Measurements from ENCODE around the gene VEGFA. TPM values are rescaled to one million over a fixed set of nuclear protein-coding genes. Genes with fewer than 3 reads are reported as not detected.

Gene VEGFA
- total RNA-seq, 1 donor from 2014 or later = 242 TPM

GRCh38 chr6:43823879-43824702, 54.1 kb downstream of the VEGFA start:
- DNase-seq (ENCODE audit: missing footprints) (no peak), ATAC-seq (peak; percentile 5)
- intact Hi-C loops (cut with DNase I) = no loop called here

GRCh38 chr6:43824703-43825064, 54.7 kb downstream of the VEGFA start:
- ATAC-seq (no peak), DNase-seq (ENCODE audit: missing footprints) (no peak)
- intact Hi-C loops (cut with DNase I) = no loop called here

GRCh38 chr6:43825187-43826115, 55.4 kb downstream of the VEGFA start:
- no peak for DNase-seq (ENCODE audit: missing footprints)
- intact Hi-C loops (cut with DNase I) = no loop called here
- no peak for ATAC-seq

GRCh38 chr6:43826730-43827129, 56.7 kb downstream of the VEGFA start:
- intact Hi-C loops (cut with DNase I) = no loop called here
- no peak for ATAC-seq

GRCh38 chr6:43827898-43828297, 57.9 kb downstream of the VEGFA start:
- intact Hi-C loops (cut with DNase I) = no loop called here
- DNase-seq (ENCODE audit: missing footprints) (no peak), ATAC-seq (no peak)

More at GRCh38 chr6:43826730-43827129, 56.7 kb downstream of the VEGFA start:
- no peak for DNase-seq (ENCODE audit: missing footprints)

- intact Hi-C loops (cut with DNase I) = no loop called here
- DNase-seq (ENCODE audit: missing footprints) = no peak
- ATAC-seq = no peak
Measured at GRCh38 chr6:43828711-43829110, 58.7 kb downstream of the VEGFA start.

GRCh38 chr6:43829470-43829869, 59.5 kb downstream of the VEGFA start:
- intact Hi-C loops (cut with DNase I) = no loop called here
- no peak for DNase-seq (ENCODE audit: missing footprints)
- ATAC-seq = no peak

- ATAC-seq (no peak), DNase-seq (ENCODE audit: missing footprints) (no peak)
- intact Hi-C loops (cut with DNase I) = no loop called here
Measured at GRCh38 chr6:43830775-43831174, 60.8 kb downstream of the VEGFA start.

- no peak for DNase-seq (ENCODE audit: missing footprints)
- ATAC-seq = no peak
- intact Hi-C loops (cut with DNase I) = no loop called here
Measured at GRCh38 chr6:43831191-43831590, 61.2 kb downstream of the VEGFA start.

GRCh38 chr6:43833223-43833995, 63.4 kb downstream of the VEGFA start:
- ATAC-seq (no peak), DNase-seq (ENCODE audit: missing footprints) (no peak)
- intact Hi-C loops (cut with DNase I) = no loop called here

GRCh38 chr6:43833996-43834390, 64.0 kb downstream of the VEGFA start:
- intact Hi-C loops (cut with DNase I) = no loop called here
- ATAC-seq (no peak), DNase-seq (ENCODE audit: missing footprints) (no peak)

- intact Hi-C loops (cut with DNase I) = no loop called here
- ATAC-seq (no peak), DNase-seq (ENCODE audit: missing footprints) (no peak)
Measured at GRCh38 chr6:43834528-43835155, 64.6 kb downstream of the VEGFA start.

- intact Hi-C loops (cut with DNase I) = no loop called here
- ATAC-seq (no peak), DNase-seq (ENCODE audit: missing footprints) (no peak)
Measured at GRCh38 chr6:43835872-43836419, 65.9 kb downstream of the VEGFA start.

Other genes starting within 250 kb of the VEGFA start
- 11.7 TPM for gene XPO5, start 194.2 kb upstream of the VEGFA start, total RNA-seq
- 5.9 TPM for gene POLH, start 194.0 kb upstream of the VEGFA start, total RNA-seq
- 23.9 TPM for gene GTPBP2, start 140.9 kb upstream of the VEGFA start, total RNA-seq
- gene MAD2L1BP, start 134.4 kb upstream of the VEGFA start, total RNA-seq = 26.7 TPM
- gene RSPH9, start 125.2 kb upstream of the VEGFA start, total RNA-seq = 0.11 TPM
- gene MRPS18A, start 82.4 kb upstream of the VEGFA start, total RNA-seq = 43.1 TPM

Data from Right ventricle myocardium inferior (tissue), 1 donor.